Mesendoderm (in vitro differentiated cells): ENCODE measurements around the gene HDAC8.

Experiments
- DNase-seq: peaks from one replicate; pipeline ENCODE4 v3.0.0; 2013
- H2AK5ac ChIP-seq: 2 replicates; pipeline ENCODE4 v1.6.1; 2013; ENCODE audit warnings: low read length, inconsistent platforms
- H2BK120ac ChIP-seq: 2 replicates; pipeline ENCODE4 v1.6.1; 2013; ENCODE audit warnings: low read depth, mild to moderate bottlenecking, low read length, moderate library complexity, mixed read lengths
- H2BK15ac ChIP-seq: replicated peaks from 2 replicates; pipeline ENCODE4 v1.6.1; 2013; ENCODE audit warnings: low read depth, mild to moderate bottlenecking, moderate library complexity
- H2BK5ac ChIP-seq: 2 replicates; pipeline ENCODE4 v1.6.1; 2013; ENCODE audit warnings: low read length, inconsistent platforms
- H3K18ac ChIP-seq: 2 replicates; pipeline ENCODE4 v1.6.1; 2013; ENCODE audit warnings: mild to moderate bottlenecking, low read length, mixed read lengths
- H3K23ac ChIP-seq: one replicate; pipeline ENCODE4 v1.6.1; 2013; ENCODE audit warnings: low read length
- H3K27ac ChIP-seq: 2 replicates; pipeline ENCODE4 v1.5.1; 2013; ENCODE audit warnings: low read depth, mild to moderate bottlenecking, inconsistent platforms, low read length, moderate library complexity
- H3K27me3 ChIP-seq: 2 replicates; pipeline ENCODE4 v1.6.1; 2013; ENCODE audit warnings: low read length, control low read depth, mild to moderate bottlenecking, inconsistent platforms; ENCODE audit not compliant: insufficient read depth, poor library complexity
- H3K36me3 ChIP-seq: 2 replicates; pipeline ENCODE4 v1.6.1; 2013; ENCODE audit warnings: low read length, inconsistent platforms; ENCODE audit not compliant: control insufficient read depth, insufficient read depth
- H3K4ac ChIP-seq: one replicate; pipeline ENCODE4 v1.6.1; 2013; ENCODE audit warnings: low read depth, mild to moderate bottlenecking, low read length, moderate library complexity
- H3K4me1 ChIP-seq: 2 replicates; pipeline ENCODE4 v1.6.1; 2013; ENCODE audit warnings: low read depth, low read length, inconsistent platforms; ENCODE audit not compliant: control insufficient read depth
- H3K4me2 ChIP-seq: 2 replicates; pipeline ENCODE4 v1.6.1; 2013; ENCODE audit warnings: low read length
- H3K4me3 ChIP-seq: 2 replicates; pipeline ENCODE4 v1.5.1; 2013; ENCODE audit warnings: mild to moderate bottlenecking, low read length
- H3K56ac ChIP-seq: one replicate; pipeline ENCODE4 v1.6.1; 2013; ENCODE audit warnings: low read length
- H3K79me1 ChIP-seq: 2 replicates; pipeline ENCODE4 v1.6.1; 2013; ENCODE audit warnings: low read length, inconsistent platforms
- H3K79me2 ChIP-seq: 2 replicates; pipeline ENCODE4 v1.6.1; 2013; ENCODE audit warnings: mild to moderate bottlenecking, low read length; ENCODE audit not compliant: control insufficient read depth, insufficient read depth
- H3K9ac ChIP-seq: 2 replicates; pipeline ENCODE4 v1.6.1; 2013; ENCODE audit warnings: low read length, inconsistent platforms
- H4K5ac ChIP-seq: one replicate; pipeline ENCODE4 v1.6.1; 2013; ENCODE audit warnings: low read length
- H4K8ac ChIP-seq: one replicate; pipeline ENCODE4 v1.6.1; 2013; ENCODE audit warnings: low read depth, mild to moderate bottlenecking, control low read depth, low read length, moderate library complexity
- WGBS: extraction: QIAGEN DNeasy Blood & Tissue Kit; methylation state at CpG from one replicate; pipeline ENCODE4 v1.1.7; 2013; ENCODE audit warnings: low lambda C conversion rate, missing lambda C conversion rate; ENCODE audit not compliant: insufficient coverage; ENCODE audit errors: extremely low coverage; 5-methylcytosine and 5-hydroxymethylcytosine counted together

Gene HDAC8

GRCh38 chrX:72399816-72400215 is 172.8 kb downstream of the HDAC8 start:
- Histone ChIP-seq H2BK15ac (no peak overlapping the region), H2AK5ac (no peak overlapping the region), H3K79me2 (no peaks in the 10 kb centered on the region), H3K4me1 (no peaks in the 10 kb centered on the region), H3K9ac (no peak overlapping the region), H3K56ac (no peak overlapping the region), H3K23ac (no peak overlapping the region), H3K27ac (no peak overlapping the region), H3K4me3 (no peak overlapping the region), H2BK5ac (no peak overlapping the region), H3K4ac (no peak overlapping the region), H3K27me3 (no peaks in the 10 kb centered on the region), H4K8ac (no peak overlapping the region), H2BK120ac (no peak overlapping the region), H3K18ac (no peak overlapping the region), H3K36me3 (no peaks in the 10 kb centered on the region), H3K79me1 (no peaks in the 10 kb centered on the region), H4K5ac (no peak overlapping the region), H3K4me2 (no peak overlapping the region)
- no peak for DNase-seq

GRCh38 chrX:72396117-72396516 is 176.5 kb downstream of the HDAC8 start:
- H3K18ac ChIP-seq = no peak overlapping the region
- H4K5ac ChIP-seq = no peak overlapping the region
- no CpG with 5 or more reads among the region's 1 CpG for WGBS
- no peak overlapping the region for H3K23ac ChIP-seq
- no peak for DNase-seq
- H3K4ac ChIP-seq = no peak overlapping the region
- H3K79me1 ChIP-seq = no peaks in the 10 kb centered on the region
- H3K27ac ChIP-seq = no peak overlapping the region
- H2BK15ac ChIP-seq = no peak overlapping the region
- no peak overlapping the region for H3K4me3 ChIP-seq
- no peaks in the 10 kb centered on the region for H3K27me3 ChIP-seq
- no peak overlapping the region for H2BK120ac ChIP-seq
- no peaks in the 10 kb centered on the region for H3K79me2 ChIP-seq
- H2BK5ac ChIP-seq = no peak overlapping the region
- no peaks in the 10 kb centered on the region for H3K36me3 ChIP-seq
- H2AK5ac ChIP-seq = no peak overlapping the region
- no peak overlapping the region for H3K56ac ChIP-seq
- no peaks in the 10 kb centered on the region for H3K4me1 ChIP-seq
- no peak overlapping the region for H4K8ac ChIP-seq
- no peak overlapping the region for H3K4me2 ChIP-seq
- no peak overlapping the region for H3K9ac ChIP-seq

DNA sequence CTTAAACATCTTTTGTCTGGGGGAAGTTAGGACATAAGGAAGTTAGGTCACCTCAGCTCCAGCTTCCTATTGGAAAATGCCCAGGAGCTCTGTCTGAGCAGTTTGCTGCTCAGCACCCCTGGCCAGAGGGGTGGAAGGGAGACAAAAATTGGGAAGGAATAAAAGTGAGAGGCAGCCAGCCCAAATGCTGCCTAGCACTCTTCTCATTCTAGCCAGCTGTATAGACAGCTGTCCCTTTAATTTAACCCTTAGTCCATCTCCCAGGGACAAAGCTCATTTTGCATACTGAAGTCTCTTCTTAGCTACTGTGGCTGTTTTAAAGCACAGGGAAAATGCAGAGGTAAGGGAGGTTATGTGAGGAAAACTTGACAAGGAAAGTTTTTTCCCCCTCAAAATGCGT is 177.4 kb downstream of the HDAC8 start:
- no CpG with 5 or more reads among the region's 1 CpG for WGBS
- Histone ChIP-seq H3K27ac (no peak overlapping the region), H3K56ac (no peak overlapping the region), H3K36me3 (no peaks in the 10 kb centered on the region), H3K4me3 (no peak overlapping the region), H3K27me3 (no peaks in the 10 kb centered on the region), H3K4me1 (no peaks in the 10 kb centered on the region), H3K23ac (no peak overlapping the region), H2BK15ac (no peak overlapping the region), H3K79me2 (no peaks in the 10 kb centered on the region), H4K8ac (no peak overlapping the region), H3K18ac (no peak overlapping the region), H2BK5ac (no peak overlapping the region), H2BK120ac (no peak overlapping the region), H2AK5ac (no peak overlapping the region), H3K4ac (no peak overlapping the region), H3K79me1 (no peaks in the 10 kb centered on the region), H3K9ac (no peak overlapping the region), H4K5ac (no peak overlapping the region), H3K4me2 (no peak overlapping the region)
- DNase-seq = no peak

- Histone ChIP-seq H4K5ac (no peak overlapping the region), H3K27me3 (no peaks in the 10 kb centered on the region), H2BK5ac (no peak overlapping the region), H3K79me1 (no peaks in the 10 kb centered on the region), H3K27ac (no peak overlapping the region), H3K4me2 (no peak overlapping the region), H2AK5ac (no peak overlapping the region), H3K79me2 (no peaks in the 10 kb centered on the region), H3K18ac (no peak overlapping the region), H3K56ac (no peak overlapping the region), H3K4me1 (no peaks in the 10 kb centered on the region), H2BK15ac (no peak overlapping the region), H3K4me3 (no peak overlapping the region), H2BK120ac (no peak overlapping the region), H4K8ac (no peak overlapping the region), H3K23ac (no peak overlapping the region), H3K4ac (no peak overlapping the region), H3K36me3 (no peaks in the 10 kb centered on the region), H3K9ac (no peak overlapping the region)
- no peak for DNase-seq
- WGBS = no CpG with 5 or more reads among the region's 8 CpGs
Measured at GRCh38 chrX:72394518-72395170, 178.0 kb downstream of the HDAC8 start.

GRCh38 chrX:72393836-72394517 is 178.7 kb downstream of the HDAC8 start:
- H3K4me3 ChIP-seq = no peak overlapping the region
- H3K23ac ChIP-seq = no peak overlapping the region
- no peak overlapping the region for H2AK5ac ChIP-seq
- H3K56ac ChIP-seq = no peak overlapping the region
- H3K27me3 ChIP-seq = no peaks in the 10 kb centered on the region
- no peaks in the 10 kb centered on the region for H3K79me2 ChIP-seq
- no peak overlapping the region for H4K5ac ChIP-seq
- H4K8ac ChIP-seq = no peak overlapping the region
- H3K4me1 ChIP-seq = no peaks in the 10 kb centered on the region
- H3K9ac ChIP-seq = no peak overlapping the region
- H3K4ac ChIP-seq = no peak overlapping the region
- no peak overlapping the region for H2BK120ac ChIP-seq
- no CpG with 5 or more reads among the region's 8 CpGs for WGBS
- no peak for DNase-seq
- no peaks in the 10 kb centered on the region for H3K36me3 ChIP-seq
- H3K79me1 ChIP-seq = no peaks in the 10 kb centered on the region
- H3K18ac ChIP-seq = no peak overlapping the region
- H2BK5ac ChIP-seq = no peak overlapping the region
- H3K4me2 ChIP-seq = no peak overlapping the region
- H3K27ac ChIP-seq = no peak overlapping the region
- H2BK15ac ChIP-seq = no peak overlapping the region
